OCI-M2 (cell line): ENCODE results near the gene ZNF441.
"Not testable (repeated sequence)": the region's sequence is repeated elsewhere in the genome, so short reads cannot be mapped to it uniquely, and the experiment has no call there.

Experiments
- DNase-seq: peaks from one replicate; lab custom pipeline; 2025; ENCODE audit not compliant: unreplicated experiment; lab: John Stamatoyannopoulos, UW

ZNF441 gene

GRCh38 chr19:11776669-11777068 is 9.9 kb downstream of the ZNF441 start:
- DNase-seq: not testable (repeated sequence)

DNA sequence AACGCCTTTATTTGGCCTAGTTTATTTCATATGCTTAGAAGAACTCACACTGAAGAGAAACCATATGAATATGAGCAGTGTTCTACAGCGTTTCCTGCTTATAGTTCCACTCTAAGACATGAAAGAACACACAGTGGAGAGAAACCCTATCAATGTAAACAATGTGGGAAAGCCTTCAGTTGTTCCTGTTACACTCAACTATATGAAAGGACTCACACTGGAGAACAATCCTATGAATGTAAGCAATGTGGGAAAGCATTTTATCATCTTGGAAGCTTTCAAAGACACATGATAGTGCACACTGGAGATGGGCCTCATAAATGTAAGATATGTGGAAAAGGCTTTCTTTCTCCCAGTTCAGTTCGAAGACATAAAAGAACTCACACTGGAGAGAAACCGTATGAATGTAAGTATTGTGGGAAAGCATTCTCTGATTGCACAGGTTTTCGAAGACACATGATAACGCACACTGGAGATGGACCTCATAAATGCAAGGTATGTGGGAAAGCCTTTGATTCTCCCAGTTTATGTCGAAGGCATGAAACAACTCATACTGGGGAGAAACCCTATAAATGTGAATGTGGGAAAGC is 13.7 kb downstream of the ZNF441 start:
- DNase-seq: no peak

DNA sequence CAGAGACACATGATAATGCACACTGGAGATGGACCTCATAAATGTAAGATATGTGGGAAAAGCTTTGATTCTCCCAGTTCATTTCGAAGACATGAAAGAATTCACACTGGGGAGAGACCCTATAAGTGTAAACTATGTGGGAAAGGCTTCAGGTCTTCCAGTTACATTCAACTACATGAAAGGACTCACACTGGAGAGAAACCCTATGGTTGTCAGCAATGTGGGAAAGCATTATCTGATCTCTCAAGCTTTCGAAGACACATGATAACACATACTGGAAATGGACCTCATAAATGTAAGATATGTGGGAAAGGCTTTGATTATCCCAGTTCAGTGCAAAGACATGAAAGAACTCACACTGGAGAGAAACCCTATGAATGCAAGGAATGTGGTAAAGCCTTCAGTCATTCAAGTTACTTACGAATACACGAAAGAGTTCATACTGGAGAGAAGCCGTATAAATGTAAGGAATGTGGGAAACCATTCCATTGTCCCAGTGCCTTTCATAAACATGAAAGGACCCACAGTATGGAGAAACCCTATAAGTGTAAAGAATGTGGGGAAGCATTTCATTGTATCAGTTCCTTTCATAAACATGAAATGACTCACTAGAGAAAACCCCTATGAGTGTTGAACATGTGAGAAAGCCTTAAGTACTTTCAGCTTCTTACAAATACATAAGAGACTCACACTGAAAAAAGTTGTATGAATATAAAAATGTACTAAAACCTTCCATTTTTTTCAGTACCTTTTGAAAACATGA is 14.7 kb downstream of the ZNF441 start:
- no peak for DNase-seq

- DNase-seq: no peak
These were observed 17.0 kb downstream of the ZNF441 start for GRCh38 chr19:11783767-11784166.

- DNase-seq: no peak
These were observed 17.6 kb downstream of the ZNF441 start for GRCh38 chr19:11784356-11784755.

GRCh38 chr19:11787536-11787935 is 20.7 kb downstream of the ZNF441 start:
- DNase-seq: no peak

DNA sequence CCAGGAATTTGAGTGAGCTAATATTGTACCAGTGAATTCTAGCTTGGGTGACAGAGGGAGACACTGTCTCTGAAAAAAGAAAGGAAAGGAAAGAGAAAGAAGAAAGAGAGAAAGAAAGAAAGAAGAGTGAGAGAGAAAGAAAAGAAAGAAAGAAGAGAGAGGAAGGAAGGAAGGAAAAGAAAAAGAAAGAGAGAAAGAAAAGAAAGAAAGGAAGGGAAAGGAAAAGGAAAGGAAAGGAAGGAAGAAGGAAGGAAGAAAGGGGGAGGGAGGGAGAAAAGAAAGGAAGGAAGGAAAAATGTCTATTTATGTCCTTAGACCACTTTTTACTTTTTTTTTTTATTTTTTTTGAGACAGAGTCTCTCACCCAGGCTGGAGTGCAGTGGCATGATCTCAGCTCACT is 26.1 kb downstream of the ZNF441 start:
- no peak for DNase-seq

DNA sequence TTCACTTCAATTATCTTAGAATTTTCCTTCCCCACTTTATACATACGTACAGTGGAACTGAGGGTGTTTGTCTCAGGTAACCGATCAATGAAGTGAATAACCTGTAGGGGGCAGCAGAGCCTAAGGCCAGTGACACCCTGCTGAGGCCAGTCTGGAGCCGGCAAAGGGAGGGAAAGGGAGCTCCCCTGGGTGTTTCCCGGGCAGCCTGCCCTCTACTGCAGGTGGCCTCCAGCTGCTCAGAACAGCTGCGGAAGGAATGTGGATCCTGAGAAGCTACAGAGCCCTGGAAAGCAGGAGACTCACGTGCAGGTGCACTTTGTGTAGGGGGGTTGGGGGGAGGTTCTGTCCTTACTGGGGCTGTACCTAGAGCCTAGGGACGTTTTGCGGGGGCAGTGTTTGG is 30.7 kb downstream of the ZNF441 start:
- DNase-seq: no peak

GRCh38 chr19:11798391-11799330 is 31.9 kb downstream of the ZNF441 start, which contains the start of gene ZNF491:
TSS of gene ZNF491 (plus strand) at chr19:11798523. CDS start at chr19:11805954, 7,431 bp downstream.
- no peak for DNase-seq

- DNase-seq: no peak
These were observed 39.7 kb downstream of the ZNF441 start for GRCh38 chr19:11806354-11807098.

- DNase-seq: no peak
These were observed 40.2 kb downstream of the ZNF441 start for GRCh38 chr19:11807099-11807380.

GRCh38 chr19:11813703-11814028 is 46.9 kb downstream of the ZNF441 start:
- DNase-seq: no peak

GRCh38 chr19:11814029-11814699 is 47.4 kb downstream of the ZNF441 start, which contains the start of gene ZNF440:
TSS of gene ZNF440 (plus strand) at chr19:11814273. CDS start at chr19:11814448, 175 bp downstream.
- DNase-seq: peak; percentile 100

DNA sequence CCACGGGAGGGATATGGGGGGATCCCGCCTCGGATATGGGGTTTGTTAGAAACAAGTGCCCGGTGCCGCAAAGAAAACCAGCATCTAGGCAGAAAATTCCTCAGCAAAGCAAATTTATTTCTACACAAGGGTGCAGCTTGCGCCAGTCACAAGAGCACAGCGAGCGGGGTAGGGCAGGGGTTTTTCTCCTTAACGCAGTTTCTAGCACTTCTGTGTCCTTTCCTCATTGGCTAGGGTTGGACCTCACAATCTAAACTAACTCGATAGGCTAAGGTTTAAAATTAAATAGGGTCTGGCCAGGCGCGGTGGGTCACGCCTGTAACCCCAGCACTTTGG is 47.9 kb downstream of the ZNF441 start:
- DNase-seq: no peak

DNA sequence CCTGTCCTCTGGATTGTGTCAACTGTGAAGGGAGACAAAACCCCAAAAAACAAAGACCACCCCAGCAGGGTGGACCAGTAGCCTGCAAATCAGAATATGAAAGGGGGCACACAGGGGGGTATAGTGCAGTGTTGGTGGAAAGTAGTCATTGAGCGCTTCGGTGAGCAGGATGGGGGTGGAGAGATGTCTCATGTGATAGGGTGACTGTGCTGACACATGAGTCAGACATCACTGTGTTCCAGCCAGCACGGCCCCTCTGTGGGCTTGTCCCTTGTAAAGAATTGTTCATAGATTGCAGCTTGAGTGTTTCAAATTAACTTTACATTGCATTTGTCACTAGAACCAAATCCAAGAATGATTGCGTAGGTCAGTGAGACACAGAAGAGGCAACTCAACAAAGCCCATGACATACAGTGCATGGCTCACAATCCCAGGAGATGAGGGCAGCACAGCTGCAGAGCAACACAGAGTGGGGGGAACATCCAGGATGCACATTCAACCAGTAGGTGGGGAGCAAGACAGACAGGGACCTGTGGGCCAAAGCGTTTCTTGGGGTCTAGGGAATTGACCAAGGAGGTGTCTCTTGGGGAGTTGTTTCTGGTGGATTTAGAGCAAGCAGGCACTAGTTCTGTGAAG is 54.8 kb downstream of the ZNF441 start:
- DNase-seq: no peak

DNA sequence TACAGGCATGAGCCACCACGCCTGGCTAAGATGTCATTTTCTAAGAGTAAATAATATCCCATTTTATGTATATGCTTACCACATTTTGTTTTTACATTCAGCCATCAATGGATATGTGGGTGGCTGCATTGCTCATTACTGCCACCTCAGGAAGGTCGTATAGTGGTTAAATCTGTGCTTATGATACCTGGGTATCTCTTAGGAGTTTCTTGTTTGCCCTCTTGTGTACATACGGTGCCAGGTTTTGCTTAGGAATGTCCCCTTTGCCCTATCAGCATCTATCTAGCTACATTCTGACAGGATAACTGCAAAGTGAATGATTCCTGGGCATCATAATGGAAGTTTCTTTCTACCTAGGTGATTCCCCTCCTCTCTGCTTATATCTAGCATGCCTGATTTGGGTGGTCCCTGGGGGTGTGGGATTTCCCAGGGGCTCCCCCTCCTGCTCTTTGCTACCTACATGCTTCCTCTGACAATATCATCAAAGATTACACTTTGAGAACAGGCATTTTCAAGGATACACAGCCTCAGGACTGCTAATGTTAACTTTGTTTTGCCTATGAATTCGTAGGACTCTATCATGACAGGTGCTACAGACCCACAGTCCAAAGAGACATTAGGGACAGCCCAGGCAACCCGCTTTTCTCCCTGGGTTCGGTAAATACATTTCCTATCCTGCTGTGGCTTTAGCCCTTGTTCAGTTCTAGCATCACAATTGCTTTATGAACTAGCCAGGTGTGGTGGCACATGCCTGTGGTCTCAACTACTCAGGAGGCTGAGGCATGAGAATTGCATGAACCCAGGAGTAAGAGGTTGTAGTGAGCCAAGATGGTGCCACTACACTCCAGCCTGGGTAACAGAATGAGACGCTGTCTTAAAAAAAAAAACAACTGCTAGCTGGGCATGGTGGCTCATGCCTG is 62.4 kb downstream of the ZNF441 start:
- not testable (repeated sequence) for DNase-seq

GRCh38 chr19:11832253-11832912 is 65.6 kb downstream of the ZNF441 start:
- DNase-seq: no peak

DNA sequence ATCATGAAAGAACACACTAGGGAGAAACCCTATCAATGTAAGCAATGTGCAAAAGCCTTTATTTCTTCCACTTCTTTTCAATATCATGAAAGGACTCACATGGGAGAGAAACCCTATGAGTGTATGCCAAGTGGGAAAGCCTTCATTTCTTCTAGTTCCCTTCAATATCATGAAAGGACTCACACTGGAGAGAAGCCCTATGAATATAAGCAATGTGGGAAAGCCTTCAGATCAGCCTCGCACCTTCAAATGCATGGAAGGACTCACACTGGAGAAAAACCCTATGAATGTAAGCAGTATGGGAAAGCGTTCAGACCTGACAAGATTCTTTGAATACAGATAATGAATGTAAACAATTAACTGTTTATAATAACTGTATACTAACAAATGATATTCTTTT is 66.7 kb downstream of the ZNF441 start:
- no peak for DNase-seq
